Activated gamma-delta T cell (primary cell): Measurements from ENCODE around the gene ORM2.

Source experiments
- DNase-seq: peaks from one replicate; lab custom pipeline; 2025; lab: John Stamatoyannopoulos, UW

The ORM2 gene

GRCh38 chr9:114294664-114295063 lies 35.0 kb upstream of the ORM2 start:
- no peak for DNase-seq

DNA sequence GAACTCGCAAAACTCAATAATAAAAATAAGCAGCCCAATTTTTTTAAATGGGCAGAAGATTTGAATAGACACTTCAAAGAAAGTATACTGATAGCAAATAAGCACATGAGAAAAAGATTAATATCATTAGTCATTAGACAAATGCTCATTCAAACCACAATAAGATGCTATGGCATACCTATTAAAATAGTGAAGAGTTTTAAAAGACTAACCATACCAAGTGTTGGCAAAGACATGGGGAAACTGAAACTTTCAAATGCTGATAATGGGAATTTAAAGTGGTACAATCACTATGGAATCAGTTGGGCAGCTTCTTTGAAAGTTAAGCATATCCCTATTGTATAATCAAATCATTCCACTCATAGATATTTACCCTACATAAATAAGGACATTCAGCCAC lies 33.3 kb upstream of the ORM2 start:
- DNase-seq = no peak

DNA sequence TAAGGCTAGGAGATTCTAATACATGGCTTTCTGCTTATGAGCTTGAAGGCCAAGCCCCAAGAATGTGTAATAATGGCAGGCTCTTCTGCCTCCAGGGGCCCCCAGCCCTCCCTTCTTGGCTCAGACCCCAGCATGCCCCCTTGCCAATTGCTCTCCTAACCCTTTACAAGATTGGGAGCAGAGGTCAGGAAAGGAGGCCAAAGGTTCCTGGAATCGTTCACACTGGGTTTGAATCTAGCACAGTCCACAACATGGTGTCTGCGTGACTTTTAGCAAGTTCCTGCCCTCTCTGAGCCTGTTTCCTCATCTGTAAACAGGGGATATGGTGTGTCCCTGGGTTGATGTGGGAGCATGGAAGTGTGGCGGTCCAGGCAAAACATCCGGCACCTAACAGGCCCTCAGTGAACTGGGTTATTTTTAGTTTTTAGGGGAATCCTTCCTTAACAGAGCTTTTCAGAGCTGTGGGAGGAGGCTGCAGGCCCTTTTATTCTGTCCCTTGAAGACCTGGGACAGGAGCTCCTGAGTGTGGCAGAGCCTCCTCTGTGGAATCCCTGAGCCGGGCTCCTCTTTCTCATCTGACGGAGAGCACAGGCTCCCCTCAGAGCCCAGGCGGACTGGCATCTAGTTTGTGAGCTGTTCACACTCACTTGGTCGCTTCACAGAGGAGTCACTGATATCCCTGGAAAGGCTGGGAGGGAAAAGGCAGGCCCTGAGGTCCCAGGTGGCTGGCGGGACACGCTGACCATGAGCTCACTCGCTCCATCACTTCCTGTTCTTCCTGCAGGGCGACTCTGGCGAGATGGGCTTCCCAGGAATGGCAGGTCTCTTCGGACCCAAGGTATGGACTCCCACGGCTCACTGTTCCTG lies 30.1 kb upstream of the ORM2 start:
- DNase-seq = no peak

GRCh38 chr9:114300153-114300845 lies 29.4 kb upstream of the ORM2 start:
- no peak for DNase-seq

- DNase-seq = no peak
These were observed 28.5 kb upstream of the ORM2 start for GRCh38 chr9:114300846-114301797.

DNA sequence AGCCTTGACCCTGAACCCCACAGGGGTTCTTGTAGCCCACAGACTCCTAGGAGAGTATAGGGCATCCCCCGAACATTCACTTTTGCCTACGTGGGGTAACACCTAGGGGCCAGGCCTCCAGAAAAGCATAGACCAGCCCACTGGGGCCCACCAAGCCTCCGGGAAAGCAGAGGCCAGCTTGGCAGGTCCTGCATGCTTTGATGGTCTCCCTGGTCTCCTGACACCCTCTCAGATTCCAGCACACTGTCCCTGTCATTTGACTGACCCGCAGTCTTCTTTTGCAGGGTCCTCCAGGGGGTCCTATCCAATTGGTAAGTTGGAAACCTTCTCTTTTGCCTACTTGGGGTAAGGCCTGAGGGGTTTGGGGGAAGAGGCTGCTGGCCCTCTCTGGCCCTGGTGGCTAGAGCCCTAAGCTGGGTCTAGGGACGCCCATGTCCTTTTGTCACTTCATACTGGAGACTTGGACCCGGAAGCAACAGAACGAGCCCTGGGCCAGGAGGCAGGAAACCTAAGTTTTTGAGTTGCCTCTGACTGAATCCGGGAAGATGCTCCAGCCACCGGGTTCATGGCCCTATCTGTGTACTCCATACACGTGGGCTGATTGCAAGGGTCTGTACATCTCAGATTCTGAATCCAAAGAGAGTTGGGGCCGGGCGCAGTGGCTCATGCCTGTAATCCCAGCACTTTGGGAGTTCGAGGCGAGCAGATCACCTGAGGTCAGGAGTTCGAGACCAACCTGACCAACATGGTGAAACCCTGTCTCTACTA lies 27.7 kb upstream of the ORM2 start:
- no peak for DNase-seq

DNA sequence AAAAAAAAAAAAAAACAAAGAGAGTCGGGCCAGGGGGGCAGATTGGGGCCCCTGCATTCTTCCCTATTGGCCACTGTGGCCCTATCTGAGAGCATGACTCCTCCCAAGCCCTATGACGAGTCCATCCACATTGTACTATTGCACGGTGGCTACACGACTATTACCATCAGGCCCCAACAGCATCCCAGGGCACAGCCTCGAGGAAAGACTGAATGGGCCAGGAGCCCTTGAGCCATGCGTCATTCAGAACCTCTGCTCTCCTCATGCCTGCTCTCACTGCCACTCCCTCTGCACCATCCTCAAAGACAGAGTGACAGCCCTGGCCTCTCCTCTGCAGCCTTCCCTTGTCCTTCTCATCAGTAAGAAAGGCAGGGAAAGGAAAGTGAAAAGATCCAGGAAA lies 26.9 kb upstream of the ORM2 start:
- no peak for DNase-seq

- DNase-seq = no peak
These were observed 26.1 kb upstream of the ORM2 start for GRCh38 chr9:114303571-114303970.

DNA sequence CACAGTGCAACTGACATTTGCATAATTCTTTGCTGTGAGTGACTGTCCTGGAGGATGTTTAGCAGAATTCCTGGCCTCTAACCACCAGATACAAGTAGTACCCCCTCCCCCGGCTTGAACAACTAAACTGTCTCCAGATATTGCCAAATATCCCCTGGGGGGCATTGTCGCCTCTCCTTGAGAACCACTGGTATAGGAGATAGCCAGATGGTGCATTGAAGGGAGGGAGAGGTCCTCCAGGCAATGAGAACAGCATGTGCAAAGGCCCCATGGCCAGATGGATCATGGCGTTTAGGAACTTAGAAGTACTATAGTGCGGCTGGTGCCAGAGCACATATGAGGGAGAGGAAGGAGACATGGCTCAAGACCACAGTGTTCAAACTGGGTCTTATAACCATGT lies 25.7 kb upstream of the ORM2 start:
- DNase-seq = no peak

DNA sequence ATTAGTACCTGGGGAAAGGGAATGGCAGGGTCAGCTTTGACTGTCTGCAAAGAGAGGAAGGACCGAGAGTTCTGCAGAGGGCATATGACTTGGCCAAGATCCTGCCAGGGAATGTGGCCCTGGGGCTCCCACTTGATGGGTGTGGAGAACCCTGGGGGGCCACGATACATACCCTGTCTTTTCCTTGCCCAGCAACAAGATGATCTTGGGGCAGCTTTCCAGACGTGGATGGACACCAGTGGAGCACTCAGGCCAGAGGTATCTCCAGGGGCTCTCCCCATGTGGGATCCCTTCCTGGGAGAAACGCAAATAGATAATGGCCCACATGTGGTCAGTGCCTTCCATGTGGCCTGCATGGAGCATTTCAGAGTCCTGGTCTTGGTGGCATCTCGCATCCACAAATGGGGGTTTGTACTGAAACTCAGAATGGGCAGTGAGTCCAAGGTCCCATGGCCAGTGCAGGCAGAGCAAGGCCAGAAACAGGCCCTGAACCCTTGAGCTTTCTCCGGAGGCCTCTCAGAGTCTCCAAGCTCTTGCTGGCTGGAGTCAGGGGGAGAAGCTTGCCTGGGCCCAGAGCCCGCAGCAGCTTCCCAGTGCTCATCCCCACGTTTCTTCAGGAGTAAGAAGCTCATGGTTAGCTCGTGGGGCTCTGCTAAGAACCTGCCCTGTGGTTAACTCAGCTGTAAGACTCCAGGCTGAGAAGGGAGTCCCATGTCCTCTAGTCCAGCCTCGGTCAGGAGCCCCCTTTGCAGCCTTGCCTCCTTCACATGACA lies 25.1 kb upstream of the ORM2 start:
- no peak for DNase-seq

DNA sequence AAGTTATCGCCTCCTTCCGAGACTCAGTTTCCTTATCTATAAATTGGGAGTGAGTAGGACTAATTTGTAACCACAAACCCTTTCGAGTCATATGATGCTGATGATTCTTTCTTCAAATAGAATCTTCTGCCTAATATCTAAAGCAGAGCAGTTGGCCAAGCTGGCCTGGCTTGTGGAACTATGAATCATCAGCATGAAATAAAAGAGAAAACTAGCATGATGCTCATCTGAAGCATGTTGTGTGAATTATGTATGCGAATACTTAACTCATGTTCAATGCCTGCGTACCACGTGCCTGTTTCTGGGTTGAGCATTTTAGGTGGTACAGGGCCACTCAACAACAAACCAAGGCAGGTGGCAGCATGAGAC lies 21.8 kb upstream of the ORM2 start:
- DNase-seq = no peak

DNA sequence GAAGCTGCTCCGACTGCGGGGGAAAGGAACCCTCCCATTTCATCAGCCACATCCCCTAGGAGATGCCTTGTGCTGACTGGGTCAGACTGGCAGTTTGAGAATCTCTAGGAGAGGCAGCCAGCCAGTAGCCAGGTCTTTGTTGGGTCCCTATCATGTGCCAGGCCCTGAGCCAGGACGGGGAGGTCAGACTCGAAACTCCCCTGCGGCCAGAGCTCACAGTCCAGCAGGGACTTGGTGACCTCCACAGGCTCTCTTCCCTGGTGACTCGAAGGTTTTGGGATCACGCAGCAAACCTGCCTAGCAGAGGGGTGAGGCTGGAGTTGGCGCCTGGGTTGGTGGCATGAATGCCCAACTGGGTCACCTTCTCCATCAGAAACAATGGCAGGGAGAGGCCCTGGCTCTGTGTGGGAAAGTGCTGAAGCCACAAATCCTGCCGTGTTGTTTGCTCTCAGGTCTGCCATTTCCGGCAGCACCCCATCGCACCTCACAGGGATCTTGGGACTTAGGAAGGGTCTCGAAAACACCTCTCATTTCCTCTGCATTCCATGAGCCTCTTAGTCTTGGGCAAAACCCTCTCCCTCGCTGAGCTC lies 21.2 kb upstream of the ORM2 start:
- DNase-seq = no peak

DNA sequence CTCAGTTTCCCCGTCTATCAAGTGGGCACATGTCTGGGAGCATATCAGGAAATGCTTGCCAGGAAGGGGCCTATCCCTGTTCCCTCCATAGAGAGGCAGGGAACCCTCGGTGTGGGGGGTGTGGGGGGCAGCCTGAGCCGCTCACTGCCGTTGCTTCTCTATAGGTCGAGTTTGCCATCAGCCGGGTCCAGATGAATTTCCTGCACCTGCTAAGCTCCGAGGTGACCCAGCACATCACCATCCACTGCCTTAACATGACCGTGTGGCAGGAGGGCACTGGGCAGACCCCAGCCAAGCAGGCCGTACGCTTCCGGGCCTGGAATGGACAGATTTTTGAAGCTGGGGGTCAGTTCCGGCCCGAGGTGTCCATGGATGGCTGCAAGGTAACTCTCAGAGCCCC lies 20.6 kb upstream of the ORM2 start:
- no peak for DNase-seq

- no peak for DNase-seq
These were observed 18.9 kb upstream of the ORM2 start for GRCh38 chr9:114310471-114311450.

DNA sequence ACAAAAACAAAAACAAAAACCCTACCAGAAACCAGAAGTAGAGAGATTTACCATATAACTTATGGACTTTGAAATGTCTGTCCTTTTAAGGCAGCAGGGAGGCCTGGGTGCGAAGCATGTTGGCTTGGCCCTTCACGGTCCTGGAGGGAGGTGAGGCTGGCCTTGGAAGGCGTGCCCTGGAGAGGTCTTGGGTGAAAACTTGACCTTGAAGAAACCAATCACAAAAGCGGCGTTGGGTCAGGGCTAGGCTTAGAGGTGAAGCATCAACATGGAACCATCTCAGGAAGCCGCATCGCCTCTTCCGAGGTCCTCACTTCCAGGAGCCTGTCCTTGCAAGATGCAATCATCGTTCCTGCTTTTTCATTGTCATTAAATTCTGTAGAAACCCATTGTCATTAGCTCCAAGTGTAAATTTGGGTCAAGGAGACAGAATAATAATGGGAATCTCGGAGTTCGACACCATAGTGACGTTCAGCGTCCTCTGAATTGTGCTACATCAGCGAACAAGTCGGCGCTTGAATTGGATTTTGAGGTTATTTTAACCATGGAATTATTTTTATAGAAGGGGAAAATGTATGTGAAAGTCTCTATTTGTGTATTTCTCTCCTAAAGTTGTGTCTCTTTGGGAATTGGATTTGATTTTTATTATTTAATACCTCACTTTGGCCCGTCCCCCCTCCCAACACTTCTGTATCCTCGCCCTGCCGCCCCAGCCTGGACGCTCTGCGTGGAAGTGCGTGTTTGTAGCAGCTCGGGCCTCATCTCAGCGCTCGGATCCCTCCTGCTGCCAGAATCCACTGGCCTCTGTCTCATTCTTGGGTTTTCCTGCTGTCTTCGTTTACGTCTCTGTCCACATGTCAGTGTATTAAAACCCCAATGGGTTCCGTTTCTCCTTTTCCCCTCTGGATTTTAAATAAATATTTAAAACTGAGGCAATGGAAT lies 17.8 kb upstream of the ORM2 start:
- no peak for DNase-seq

DNA sequence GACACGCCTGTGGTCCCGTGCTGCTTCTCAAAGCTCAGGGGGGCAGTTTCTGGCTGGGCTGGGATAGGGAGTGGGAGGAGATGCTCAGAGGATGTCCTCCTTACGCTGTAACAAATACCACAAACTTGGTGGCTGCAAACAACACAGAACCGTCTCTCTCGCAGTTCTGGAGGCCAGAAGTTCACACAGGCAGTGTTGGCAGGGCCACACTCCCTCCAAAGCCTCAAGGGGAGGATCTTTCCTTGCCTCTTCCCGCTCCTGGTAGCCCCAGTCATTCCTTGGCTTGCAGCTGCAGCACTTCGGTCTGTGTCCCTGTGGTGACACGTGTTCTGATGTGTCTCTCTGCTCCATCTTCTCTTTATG lies 17.2 kb upstream of the ORM2 start:
- no peak for DNase-seq

- no peak for DNase-seq
These were observed 16.5 kb upstream of the ORM2 start for GRCh38 chr9:114313186-114313585.

DNA sequence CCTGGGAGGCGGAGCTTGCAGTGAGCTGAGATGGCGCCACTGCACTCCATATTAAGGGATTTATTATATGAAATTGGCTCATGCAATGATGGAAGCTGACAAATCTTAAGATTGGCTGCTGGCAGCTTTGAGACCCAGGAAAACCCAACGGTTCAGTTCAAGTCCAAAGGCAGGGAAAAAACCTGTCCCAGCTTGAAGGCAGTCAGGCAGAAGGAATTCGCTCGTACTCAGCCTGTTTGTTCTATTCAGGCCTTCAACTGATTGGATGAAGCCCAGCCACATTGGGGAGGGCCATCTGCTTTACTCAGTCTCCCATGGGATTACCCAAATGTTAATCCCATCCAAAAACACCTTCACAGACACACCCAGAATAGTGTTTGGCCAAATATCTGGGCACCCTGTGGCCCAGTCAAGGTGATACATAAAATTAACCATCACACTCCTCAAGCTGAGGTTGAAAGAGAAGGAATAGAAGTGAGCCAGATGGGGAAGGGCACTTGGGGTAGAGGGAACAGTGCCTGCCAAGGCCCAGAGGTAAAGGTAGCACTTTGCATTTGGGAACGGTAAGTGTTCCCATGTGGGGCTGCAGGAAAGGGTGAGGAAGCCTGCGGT lies 15.3 kb upstream of the ORM2 start:
- DNase-seq = no peak
